Dermis microvascular lymphatic vessel endothelial cell (primary cell): ENCODE results near the gene PGLYRP2. TPM values are rescaled to one million over a fixed set of nuclear protein-coding genes. Genes with fewer than 3 reads are reported as not detected.
A peak's percentile ranks its signal among the peaks of the same experiment; 100 is the strongest.
"Not testable (repeated sequence)": the region's sequence is repeated elsewhere in the genome, so short reads cannot be mapped to it uniquely, and the experiment has no call there.

ENCODE experiments used
- DNase-seq, 2 donors: peaks; one replicate each; pipeline versions ENCODE4 v3.0.0 to v3.0.0-alpha.2; 2010; ENCODE audit warnings: low read depth in 2 of 2
- total RNA-seq: library from RNA; depleted of rRNA; stranded (reverse); fragments of >200 nt; gene quantifications from 2 replicates; pipeline ENCODE4 v1.2.1, GENCODE V29; 2014

PGLYRP2 gene
- total RNA-seq, 1 donor from 2014 or later: not detected

DNA sequence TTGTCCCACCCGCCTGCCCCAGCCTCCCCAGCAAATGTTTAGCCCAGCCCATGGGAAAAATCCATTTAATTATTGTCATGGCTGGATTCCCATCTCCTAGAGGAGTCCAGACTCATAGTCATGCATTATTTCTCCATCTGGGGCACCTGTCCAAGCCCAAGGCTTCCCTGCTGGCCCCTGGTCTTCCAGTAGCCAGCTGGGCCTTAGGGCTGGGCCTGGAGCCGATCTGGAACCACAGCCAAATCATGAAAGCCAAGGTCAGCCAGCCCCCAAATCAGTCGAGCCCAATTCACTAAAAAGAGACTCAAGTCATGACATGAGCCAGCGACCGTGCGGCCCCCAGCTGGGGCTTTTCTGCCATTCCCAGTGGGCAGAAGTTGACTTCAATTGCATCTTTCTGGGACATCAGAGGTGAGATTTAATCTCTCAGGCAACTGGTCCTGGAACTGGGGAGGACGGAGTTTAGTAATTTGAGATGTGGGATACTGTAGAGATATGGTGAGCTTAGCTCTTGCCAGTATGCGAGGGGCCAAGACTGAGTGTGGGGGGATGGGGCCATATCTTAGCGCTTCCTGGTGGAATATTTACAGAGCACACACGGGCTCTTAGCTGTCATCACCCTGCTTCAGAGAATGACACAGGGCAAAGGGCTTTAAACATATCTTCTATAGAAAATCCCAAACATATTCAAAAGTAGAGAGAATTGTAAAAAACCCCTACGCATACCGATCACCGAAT lies 9.4 kb upstream of the PGLYRP2 start:
- no peak for DNase-seq

DNA sequence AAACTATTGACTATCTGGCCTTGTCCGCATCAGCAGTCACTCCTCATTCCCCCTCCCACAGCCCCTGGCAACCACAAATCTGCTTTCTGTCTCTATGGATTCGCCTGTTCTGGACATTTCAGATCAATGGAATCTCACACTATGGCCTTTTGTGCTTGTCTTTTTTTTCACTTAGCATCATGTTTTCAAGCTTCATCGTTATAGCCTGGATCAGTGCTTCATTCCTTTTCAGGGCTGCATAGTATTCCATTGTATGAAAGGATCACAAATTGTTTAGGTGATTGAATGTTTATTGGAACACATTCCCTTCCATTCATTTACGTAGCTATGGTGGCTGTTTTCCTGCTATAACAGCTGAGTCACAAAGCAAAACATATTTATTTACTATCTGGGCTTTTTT lies 7.7 kb upstream of the PGLYRP2 start:
- no peak for DNase-seq

DNA sequence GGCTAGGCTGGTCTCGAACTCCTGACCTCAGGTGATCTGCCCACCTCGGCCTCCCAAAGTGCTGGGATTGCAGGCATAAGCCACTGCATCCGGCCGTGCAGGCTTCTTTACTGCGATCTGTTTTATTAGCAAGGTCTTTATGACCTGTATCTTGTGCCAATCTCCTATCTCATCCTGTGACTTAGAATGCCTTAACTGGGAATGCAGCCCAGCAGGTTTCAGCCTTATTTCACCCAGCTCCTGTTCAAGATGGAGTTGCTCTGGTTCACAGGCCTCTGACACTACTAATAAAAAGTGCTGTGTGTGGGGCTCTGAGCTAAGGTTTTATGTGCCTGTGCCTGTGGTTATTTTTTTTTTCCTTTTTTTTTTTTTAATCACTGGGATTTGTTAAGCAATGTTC lies 6.5 kb upstream of the PGLYRP2 start:
- not testable (repeated sequence) for DNase-seq

DNA sequence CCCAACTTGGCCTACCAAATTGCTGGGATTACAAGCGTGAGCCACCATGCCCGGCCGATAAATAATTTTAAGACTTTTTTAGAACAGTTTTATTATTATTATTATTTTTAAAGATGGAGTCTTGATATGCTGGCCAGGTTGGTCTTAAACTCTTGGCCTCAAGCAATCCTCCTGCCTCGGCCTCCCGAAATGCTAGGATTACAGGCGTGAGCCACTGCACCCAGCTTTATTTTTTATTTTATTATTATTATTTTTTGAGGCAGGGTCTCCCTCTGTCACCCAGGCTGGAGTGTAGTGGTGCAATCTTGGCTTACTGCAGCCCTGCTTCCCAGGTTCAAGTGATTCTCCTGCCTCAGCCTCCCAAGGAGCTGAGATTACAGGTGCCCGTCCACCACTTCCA lies 1.7 kb upstream of the PGLYRP2 start:
- not testable (repeated sequence) for DNase-seq

DNA sequence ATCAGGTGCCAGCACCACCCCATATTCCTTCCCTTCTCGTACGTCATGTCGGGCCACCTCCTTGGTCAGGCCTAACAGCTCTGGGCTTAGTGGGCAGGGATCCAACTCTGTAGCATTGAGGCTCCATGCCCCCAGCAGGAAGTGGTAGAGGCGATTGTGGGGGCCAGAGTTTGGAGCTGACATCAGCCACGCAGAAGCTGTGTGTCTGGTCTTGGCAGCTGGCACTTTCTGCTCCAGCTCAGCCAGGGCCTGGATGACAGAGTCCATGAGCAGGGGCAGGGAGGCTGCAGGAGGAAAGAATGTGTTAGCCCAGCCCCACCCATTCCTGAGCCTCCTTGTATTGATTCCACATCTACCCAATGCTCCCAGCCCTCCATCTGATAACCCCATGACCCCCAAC lies 3.0 kb downstream of the PGLYRP2 start:
- no peak for DNase-seq

DNA sequence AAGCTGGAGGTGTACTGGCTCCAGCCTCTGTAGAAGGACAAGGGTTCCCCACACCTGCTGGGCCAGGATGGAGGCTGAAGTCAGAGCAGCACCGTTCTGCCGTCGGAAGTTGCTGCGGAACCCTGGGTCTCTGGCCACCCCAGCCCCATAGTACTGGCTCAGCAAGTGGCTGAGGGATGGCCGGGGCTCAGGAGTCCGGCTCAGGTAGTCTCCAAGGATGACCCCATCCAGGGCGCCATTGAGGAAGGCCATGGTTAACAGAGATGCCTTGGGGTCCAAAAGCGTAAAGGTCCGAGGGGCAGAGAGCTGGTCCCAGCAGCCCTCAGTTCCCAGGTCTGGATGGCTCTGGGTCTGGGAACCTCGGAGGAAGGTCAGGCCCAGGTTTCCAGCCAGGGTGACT lies 3.7 kb downstream of the PGLYRP2 start:
- DNase-seq: no peak

DNA sequence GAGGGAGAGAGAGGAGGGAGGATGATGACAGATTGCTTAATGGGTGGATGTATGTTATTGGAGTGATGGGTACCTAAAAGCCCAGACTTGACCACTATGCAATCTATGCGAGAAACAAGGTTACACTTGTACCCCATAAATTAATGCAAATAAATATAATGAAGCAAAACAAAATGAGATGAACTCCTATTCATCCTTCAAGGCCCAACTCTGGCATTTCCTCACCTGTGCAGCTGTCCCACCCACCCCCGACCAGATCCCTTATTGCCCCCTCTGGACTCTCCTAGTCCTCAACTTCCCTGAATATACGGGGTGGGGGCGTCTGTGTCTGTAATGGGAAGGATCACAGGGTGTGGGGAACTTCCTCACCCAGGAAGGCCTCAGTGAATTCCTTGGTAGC lies 4.1 kb downstream of the PGLYRP2 start:
- no peak for DNase-seq

DNA sequence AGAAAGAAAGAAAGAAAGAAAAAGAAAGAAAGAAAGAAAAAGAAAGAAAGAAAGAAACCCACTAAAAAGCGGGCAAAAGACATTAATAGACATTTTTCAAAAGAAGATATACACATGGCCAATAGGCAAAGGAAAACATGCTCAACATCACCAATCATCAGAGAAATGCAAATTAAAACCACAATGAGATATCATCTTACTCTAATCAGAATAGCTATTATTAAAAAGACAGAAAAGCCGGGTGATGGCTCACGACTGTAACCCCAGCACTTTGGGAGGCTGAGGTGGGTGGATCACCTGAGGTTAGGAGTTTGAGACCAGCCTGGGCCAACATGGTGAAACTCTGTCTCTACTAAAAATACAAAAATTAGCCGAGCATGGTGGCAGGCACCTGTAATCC lies 5.5 kb downstream of the PGLYRP2 start:
- DNase-seq: not testable (repeated sequence)

DNA sequence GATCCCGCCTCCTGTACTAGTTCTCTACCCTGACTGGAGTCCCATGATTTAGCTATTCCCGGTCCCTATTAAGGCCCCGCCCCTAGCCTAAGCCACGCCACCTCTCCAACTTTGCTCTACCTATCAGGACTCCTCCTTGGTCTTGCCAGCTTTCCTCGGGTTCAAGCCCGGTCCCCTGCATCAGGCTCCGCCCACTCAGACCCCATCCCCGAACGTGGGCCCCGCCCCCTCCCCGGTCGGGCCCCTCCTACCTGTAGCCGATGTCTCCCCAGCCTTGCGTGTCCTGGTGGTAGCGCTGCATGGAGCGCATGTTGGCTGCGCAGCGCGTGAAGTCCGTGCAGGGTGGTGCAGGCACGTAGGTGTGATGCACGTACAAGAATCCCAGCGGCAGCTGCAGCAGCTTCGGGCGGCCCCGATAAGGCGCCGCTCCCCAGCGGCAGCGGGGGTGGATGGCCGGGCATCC lies 7.6 kb downstream of the PGLYRP2 start:
- DNase-seq: no peak

DNA sequence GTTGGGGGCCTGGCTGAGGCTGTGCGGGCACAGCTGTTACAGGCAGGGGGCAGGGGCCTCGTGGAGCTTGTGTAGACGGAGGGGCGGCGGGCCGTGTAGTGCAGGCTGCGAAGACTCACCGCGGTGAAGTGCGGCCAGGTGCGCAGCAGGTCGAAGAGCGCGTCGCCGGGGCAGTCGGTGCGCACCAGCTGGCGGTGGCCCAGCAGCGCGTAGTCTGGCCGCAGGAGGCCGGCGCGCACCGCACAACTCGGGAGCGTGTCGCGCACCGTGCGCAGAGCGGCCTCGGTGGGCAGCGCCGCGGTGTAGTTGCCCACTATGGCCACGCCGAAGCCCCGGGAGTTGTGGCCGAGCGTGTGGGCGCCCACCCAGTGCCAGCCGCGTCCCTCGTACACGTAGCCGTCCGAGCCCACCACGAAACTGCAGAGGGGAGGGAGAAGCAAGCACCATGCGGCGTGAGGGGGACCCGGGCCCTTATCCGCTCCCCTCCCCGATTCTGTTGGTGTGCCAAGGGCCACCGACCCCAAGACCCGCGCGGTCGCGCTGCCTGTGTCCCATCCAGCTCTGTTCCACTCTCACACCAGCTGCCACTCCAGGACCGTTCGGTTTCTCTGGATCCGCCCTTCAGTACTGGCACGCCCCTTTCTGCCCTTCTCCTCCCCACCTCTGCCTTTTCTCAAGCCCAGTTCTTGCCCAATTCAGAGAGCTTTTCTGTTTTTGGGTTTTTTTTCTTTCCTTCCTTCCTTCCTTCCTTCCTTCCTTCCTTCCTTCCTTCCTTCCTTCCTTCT lies 9.6 kb downstream of the PGLYRP2 start:
- peak in 1 of 2 donors; percentile 29 for DNase-seq

DNA sequence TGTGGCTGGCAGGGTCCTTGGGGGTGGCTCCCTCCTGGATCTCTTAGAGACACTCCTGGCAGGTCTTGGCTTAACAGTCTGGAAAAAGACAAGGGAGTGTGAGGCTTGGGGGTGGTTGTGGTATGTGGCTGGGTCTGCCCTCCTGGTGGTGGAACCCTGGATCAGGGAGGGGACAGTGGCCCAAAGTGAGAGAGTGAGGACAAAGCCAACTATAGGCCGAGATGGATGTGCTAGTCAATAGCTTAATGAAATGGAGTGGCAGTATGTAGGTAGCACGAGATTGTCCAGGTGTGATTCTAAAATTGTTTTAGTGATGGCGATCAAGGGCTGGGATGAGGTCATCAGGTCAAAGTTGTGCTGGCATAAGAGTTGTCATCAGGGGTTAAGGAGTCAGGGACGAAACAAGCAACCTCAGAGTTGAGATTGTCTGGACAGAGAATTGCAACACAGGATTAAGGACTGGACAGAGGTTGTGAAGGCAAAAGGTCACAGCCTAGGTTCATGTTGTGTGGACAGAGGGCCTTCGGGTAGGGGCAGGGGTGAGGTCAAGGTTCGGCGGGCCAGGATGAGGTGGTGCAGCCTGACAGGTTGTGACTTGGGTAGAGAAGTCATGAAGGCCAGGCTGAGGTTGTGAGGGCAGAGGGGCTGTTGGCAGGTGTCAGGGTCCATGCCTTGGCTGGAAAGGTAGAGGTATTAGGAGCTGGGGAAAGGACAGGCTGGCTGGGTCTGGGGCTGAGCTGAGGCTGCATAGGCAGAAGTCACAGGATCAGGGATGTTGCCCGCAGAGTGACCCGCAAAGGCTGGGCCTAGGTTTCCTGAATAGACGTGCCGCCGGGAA lies 10.4 kb downstream of the PGLYRP2 start:
- DNase-seq: no peak

DNA sequence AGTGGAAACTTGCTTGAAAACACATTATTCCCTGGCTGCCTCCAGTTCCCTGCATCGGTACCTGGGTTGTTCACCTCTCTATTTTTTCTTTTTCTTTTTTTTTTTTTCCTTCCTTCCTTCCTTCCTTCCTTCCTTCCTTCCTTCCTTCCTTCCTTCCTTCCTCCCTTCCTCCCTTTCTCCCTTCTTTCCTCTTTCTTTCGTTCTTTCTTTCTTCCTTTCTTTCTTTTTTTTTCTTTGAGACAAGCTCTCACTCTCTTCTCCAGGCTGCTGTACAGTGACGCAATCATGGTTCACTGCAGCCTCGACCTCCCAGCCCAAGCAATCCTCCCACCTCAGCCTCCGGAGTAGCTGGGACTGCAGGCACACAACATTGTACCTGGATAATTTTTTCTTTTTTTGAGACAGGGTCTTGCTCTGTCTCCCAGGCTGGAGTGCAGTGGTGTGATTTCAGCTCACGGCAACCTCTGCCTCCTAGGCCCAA lies 11.5 kb downstream of the PGLYRP2 start:
- DNase-seq: no peak

DNA sequence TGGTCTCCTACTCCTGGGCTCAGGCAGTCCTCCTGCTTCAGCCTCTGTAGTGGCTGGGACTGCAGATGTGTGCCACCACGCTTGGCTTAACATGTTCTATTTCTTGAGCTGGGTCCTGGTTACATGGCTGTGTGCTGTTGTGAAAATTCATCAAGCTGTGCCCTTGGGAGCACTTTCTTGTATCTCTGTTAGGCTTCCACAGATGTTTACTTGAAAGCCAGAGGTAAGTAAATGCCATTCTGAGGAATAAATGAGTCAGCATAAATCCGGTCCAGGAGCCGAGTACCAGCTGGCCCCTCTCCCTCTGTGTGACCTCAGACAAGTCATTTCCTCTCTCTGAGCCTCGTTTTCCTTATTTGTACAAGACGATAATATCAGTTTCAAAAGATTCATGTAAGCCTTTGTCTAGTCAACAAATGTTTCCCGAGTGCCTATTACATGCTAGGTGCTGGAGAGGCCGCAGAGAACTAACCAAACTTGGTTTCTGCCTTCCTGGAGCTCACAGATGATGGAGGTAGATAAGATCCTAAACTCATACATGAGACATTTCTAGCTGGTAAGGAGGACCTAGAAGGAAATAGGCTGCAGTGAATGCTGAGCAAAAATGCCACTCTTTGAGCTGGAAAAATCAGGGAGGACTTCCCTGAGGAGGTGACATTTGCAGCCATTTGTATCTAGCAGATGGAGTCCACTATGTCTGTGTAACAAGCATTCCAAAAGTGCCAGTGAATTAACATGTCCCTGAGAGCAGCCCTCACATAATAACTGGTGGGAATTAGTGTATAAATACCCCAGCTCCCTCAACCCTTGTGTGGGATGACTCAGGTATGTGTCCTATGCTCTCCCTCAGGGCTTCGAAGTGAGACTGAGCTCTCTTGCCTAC lies 12.2 kb downstream of the PGLYRP2 start:
- DNase-seq: peak in 1 of 2 donors; percentile 95

DNA sequence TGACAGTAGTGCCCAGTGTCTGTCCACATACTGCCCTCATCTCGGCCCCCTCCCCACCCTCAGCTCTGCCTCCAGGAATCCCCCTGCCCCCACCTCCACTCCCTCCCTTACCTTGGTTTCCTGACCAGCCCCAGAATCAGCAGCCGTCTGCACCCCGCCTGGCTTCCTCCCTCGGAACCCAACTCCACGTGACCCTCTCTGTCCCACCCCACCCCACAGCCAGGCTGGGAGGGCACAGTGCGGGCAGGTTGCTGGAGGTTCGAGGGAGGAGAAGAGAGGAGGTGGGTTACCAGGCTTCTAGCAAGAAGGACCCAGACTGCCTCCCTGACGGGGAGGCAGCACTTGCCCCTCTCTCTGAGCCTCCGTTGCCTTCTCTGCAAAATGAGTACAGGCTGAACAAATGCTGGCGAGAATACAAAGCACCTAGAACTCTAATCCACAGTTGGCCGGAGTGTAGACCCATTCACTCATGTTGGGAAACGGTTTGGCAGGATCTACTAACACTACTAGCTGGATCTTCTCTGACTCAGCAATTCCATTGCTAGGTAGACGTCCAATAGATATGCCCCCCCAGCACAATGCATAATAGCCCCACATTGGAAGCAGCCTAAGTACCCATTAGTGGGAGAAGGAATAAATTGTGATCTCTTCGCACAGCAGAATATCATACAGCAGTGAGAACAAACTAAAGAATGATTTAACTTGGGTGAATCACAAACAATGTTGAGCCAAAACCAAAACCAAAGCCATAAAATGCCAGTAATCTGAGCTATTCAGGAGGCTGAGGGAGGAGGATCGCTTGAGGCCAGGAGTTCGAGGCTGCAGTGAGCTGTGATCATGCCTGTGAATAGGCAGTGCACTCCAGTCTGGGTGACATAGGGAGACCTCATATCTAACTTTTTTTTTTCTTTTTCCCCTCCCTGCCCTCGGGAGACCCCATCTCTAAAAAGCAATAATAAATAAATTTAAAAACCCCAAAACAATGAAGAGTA lies 14.6 kb downstream of the PGLYRP2 start, which contains the start of gene RASAL3:
Gene RASAL3 (minus strand): TSS at position 151 of the 992 bp plus-strand sequence. CDS start 186 bp downstream, outside the sequence.
- peak in 1 of 2 donors; percentile 48 for DNase-seq

DNA sequence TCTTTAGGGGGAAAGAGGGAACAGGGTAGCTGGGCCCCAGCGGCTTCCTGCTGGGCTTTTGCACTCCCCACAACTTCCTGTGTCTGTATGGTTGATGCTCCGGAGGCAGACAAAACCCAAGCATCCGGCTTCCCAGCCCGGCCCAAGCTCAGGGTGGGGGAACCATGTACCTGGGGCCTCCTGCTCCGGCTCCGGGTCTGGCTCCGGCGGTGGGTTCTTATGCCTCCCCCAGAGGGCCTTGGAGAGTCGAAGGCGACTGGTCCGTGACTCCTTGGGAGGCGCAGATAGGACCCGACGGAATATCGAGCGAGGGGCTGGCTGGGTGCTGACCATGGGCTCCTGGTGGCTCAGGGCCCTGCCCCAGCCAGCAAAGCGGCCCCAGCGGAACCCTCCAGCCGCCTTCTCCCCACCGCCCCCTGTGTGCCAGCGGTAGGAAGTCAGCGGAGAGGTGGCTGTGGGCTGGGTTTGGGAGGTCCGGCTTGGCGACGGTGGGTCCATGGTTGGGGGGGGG lies 15.4 kb downstream of the PGLYRP2 start:
- DNase-seq: peak in 1 of 2 donors; percentile 43

DNA sequence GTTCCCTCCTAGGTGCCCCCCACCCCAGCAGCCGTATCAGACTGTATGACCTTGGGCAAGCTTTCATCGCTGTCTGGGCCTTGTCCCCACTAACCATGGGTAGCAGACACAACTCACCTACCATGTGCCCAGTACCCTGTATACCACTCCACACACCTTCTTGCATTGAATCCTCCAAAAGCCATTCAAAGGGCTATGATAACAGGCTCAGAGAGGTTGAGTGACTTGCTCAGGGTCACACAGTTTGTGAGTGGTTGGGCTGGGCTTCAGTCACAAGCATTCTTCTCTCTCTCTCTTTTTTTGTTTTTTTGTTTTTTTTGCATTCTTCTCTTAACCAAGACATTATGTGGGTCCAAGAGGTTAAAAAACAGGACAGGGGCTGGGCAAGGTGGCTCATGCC lies 17.6 kb downstream of the PGLYRP2 start:
- no peak for DNase-seq

DNA sequence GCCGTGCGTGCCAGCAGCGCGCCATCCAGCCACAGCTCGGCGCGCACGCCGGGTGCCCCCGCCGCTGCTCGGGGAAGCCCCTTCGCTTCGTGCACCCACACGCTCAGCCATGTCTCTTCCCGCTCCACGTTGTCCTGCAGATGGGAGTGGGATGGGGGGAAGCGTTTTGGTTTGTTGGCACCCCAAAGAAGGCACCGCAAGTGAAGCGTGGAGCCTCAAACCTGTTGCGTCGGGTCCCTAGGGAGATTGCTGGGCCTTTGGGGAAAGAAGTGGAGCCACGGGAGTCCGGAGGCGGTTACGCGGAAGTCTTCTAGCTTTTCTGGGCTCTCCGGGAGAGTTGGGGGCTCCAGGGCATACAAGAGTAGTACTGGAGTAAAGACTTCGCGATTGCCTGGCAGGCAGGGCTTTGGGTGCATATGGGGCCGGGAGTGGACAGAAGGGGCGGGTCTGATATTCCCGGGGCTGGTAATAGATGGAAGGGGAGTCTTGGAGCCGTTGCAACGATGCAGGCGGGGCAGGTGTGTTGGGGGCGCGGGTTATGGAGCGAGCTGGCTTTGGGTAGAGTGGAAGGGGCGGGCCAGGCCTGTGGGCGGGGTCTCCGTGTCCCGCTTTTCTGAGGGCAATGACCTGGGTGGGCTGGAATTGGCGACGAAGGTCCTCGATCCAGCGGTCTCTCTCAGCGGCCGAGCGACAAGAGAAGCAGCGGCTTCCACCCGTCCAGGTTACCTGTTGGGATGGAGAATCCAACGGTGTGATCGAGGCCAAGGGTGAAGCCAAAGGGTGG lies 21.4 kb downstream of the PGLYRP2 start:
- DNase-seq: no peak
